Measurements from ENCODE around the gene ZNF33B. TPM values are rescaled to one million over a fixed set of nuclear protein-coding genes. Genes with fewer than 3 reads are reported as not detected.

Gene ZNF33B
- total RNA-seq, 1 donor = 9.4 TPM

- Histone ChIP-seq H3K79me2 (ENCODE audit: insufficient read depth, low read length) (no peaks in the 10 kb centered on the region), H3K4me1 (ENCODE audit: insufficient read depth, low read length) (no peaks in the 10 kb centered on the region), H2AFZ (ENCODE audit: low read length) (no peak overlapping the region), H4K20me1 (ENCODE audit: insufficient read depth, low read length) (no peaks in the 10 kb centered on the region), H3K9me3 (ENCODE audit: low read depth, low read length) (peaks cover 12% of the 10 kb centered on the region), H3K36me3 (ENCODE audit: insufficient read depth, low read length) (no peaks in the 10 kb centered on the region), H3K27ac (ENCODE audit: low read depth, low read length) (no peak overlapping the region), H3K4me2 (ENCODE audit: insufficient read depth, low read length) (no peak overlapping the region), H3K4me3 (ENCODE audit: insufficient read depth, low read length) (no peak overlapping the region), H3K27me3 (ENCODE audit: insufficient read depth, low read length) (no peaks in the 10 kb centered on the region)
- DNase-seq (ENCODE audit: insufficient read length, low spot score, missing footprints) = no peak
- TF ChIP-seq CTCF (IDR thresholded peaks at IDR 0.05; ENCODE audit: extremely low read depth, low read depth, low read length) = no peak
Observed at GRCh38 chr10:42596196-42596595, 42.2 kb downstream of the ZNF33B start.

GRCh38 chr10:42594246-42594650, 44.1 kb downstream of the ZNF33B start:
- Histone ChIP-seq H4K20me1 (ENCODE audit: insufficient read depth, low read length) (no peaks in the 10 kb centered on the region), H3K4me2 (ENCODE audit: insufficient read depth, low read length) (no peak overlapping the region), H2AFZ (ENCODE audit: low read length) (no peak overlapping the region), H3K4me1 (ENCODE audit: insufficient read depth, low read length) (no peaks in the 10 kb centered on the region), H3K27ac (ENCODE audit: low read depth, low read length) (no peak overlapping the region), H3K36me3 (ENCODE audit: insufficient read depth, low read length) (no peaks in the 10 kb centered on the region), H3K4me3 (ENCODE audit: insufficient read depth, low read length) (no peak overlapping the region), H3K79me2 (ENCODE audit: insufficient read depth, low read length) (no peaks in the 10 kb centered on the region), H3K27me3 (ENCODE audit: insufficient read depth, low read length) (no peaks in the 10 kb centered on the region), H3K9me3 (ENCODE audit: low read depth, low read length) (peaks cover 12% of the 10 kb centered on the region)
- TF ChIP-seq CTCF (IDR thresholded peaks at IDR 0.05; ENCODE audit: extremely low read depth, low read depth, low read length) = no peak
- no peak for DNase-seq (ENCODE audit: insufficient read length, low spot score, missing footprints)

GRCh38 chr10:42593284-42593683, 45.1 kb downstream of the ZNF33B start:
- DNase-seq (ENCODE audit: insufficient read length, low spot score, missing footprints) = no peak
- no peak overlapping the region for H3K4me3 ChIP-seq (ENCODE audit: insufficient read depth, low read length)

GRCh38 chr10:42583828-42584227, 54.5 kb downstream of the ZNF33B start:
- Histone ChIP-seq H3K4me2 (ENCODE audit: insufficient read depth, low read length) (no peak overlapping the region), H3K27ac (ENCODE audit: low read depth, low read length) (no peak overlapping the region), H3K79me2 (ENCODE audit: insufficient read depth, low read length) (no peaks in the 10 kb centered on the region), H3K4me3 (ENCODE audit: insufficient read depth, low read length) (no peak overlapping the region), H3K4me1 (ENCODE audit: insufficient read depth, low read length) (no peaks in the 10 kb centered on the region), H3K9me3 (ENCODE audit: low read depth, low read length) (no peaks in the 10 kb centered on the region), H3K27me3 (ENCODE audit: insufficient read depth, low read length) (no peaks in the 10 kb centered on the region), H3K36me3 (ENCODE audit: insufficient read depth, low read length) (no peaks in the 10 kb centered on the region), H4K20me1 (ENCODE audit: insufficient read depth, low read length) (no peaks in the 10 kb centered on the region), H2AFZ (ENCODE audit: low read length) (no peak overlapping the region)
- no peak for TF ChIP-seq CTCF (IDR thresholded peaks at IDR 0.05; ENCODE audit: extremely low read depth, low read depth, low read length)
- DNase-seq (ENCODE audit: insufficient read length, low spot score, missing footprints) = no peak

More at GRCh38 chr10:42593284-42593683, 45.1 kb downstream of the ZNF33B start:
- H3K9me3 ChIP-seq (ENCODE audit: low read depth, low read length) = peaks cover 12% of the 10 kb centered on the region
- H3K27me3 ChIP-seq (ENCODE audit: insufficient read depth, low read length) = no peaks in the 10 kb centered on the region
- no peak overlapping the region for H3K4me2 ChIP-seq (ENCODE audit: insufficient read depth, low read length)
- no peak overlapping the region for H2AFZ ChIP-seq (ENCODE audit: low read length)
- no peak overlapping the region for H3K27ac ChIP-seq (ENCODE audit: low read depth, low read length)
- H3K79me2 ChIP-seq (ENCODE audit: insufficient read depth, low read length) = no peaks in the 10 kb centered on the region
- TF ChIP-seq CTCF (IDR thresholded peaks at IDR 0.05; ENCODE audit: extremely low read depth, low read depth, low read length) = no peak
- H3K4me1 ChIP-seq (ENCODE audit: insufficient read depth, low read length) = no peaks in the 10 kb centered on the region
- no peaks in the 10 kb centered on the region for H4K20me1 ChIP-seq (ENCODE audit: insufficient read depth, low read length)
- no peaks in the 10 kb centered on the region for H3K36me3 ChIP-seq (ENCODE audit: insufficient read depth, low read length)

Data from osteoblast (primary cell).